ENCODE measurements around the gene ADARB1. TPM values are rescaled to one million over a fixed set of nuclear protein-coding genes. Genes with fewer than 3 reads are reported as not detected.

ADARB1 gene
- total RNA-seq, 1 donor from 2014 or later = 25.8 TPM

DNA sequence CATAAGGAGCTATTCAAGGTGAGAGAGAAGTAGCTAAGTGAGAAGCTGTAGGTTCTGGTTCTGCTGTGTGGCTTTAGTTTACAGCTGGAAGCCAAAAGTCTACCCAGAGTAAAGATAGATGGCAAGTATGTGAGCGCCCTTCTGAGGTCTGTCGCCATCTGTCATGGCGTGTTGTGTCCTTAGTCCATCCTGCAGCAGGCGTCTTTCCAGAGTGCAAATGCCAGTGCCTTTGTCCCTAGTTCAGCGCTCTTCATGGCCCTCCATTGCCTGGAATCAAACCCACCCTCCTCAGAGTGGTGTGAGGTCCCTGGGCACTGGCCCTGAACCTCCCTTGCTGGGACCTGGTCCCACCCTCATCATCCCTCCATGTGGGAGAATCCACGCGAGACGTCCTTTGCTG is 96.6 kb downstream of the ADARB1 start:
- DNase-seq (ENCODE audit: low read depth) = no peak
- Mint-ChIP-seq H3K27ac (ENCODE audit: unreplicated experiment) (no peak overlapping the region), H3K9me3 (ENCODE audit: unreplicated experiment) (no peaks in the 10 kb centered on the region), H3K4me1 (ENCODE audit: low read depth, unreplicated experiment) (peaks cover 13% of the 10 kb centered on the region), H3K4me3 (ENCODE audit: unreplicated experiment) (no peak overlapping the region), H3K36me3 (ENCODE audit: low read depth, unreplicated experiment) (peaks cover 6% of the 10 kb centered on the region), H3K27me3 (ENCODE audit: low read depth, unreplicated experiment) (no peaks in the 10 kb centered on the region)
- no peaks in the 10 kb centered on the region for H3K27me3 ChIP-seq (ENCODE audit: insufficient read depth, low read length)
- H3K4me2 ChIP-seq (ENCODE audit: low read length) = no peak overlapping the region
- FAIRE-seq = no peak
- H4K20me1 ChIP-seq (ENCODE audit: insufficient read depth, low read length) = no peaks in the 10 kb centered on the region
- no peaks in the 10 kb centered on the region for H3K36me3 ChIP-seq (ENCODE audit: insufficient read depth, low read length)
- peaks cover 7% of the 10 kb centered on the region for H3K79me2 ChIP-seq (ENCODE audit: insufficient read depth, low read length)
- H2AFZ ChIP-seq (ENCODE audit: low read depth, low read length) = no peak overlapping the region
- no peak overlapping the region for H3K9ac ChIP-seq (ENCODE audit: low read length)
- H3K27ac ChIP-seq (ENCODE audit: low read depth, low read length) = no peak overlapping the region
- no peak overlapping the region for H3K4me3 ChIP-seq (ENCODE audit: insufficient read depth, low read depth, low read length)
- TF ChIP-seq CTCF (IDR thresholded peaks at IDR 0.05; ENCODE audit: insufficient read depth, low read depth, low read length) (no peak), EZH2 (IDR thresholded peaks at IDR 0.05; ENCODE audit: insufficient read depth, low read length) (no peak)
- no peaks in the 10 kb centered on the region for H3K9me3 ChIP-seq (ENCODE audit: insufficient read depth, low read depth, low read length)
- peaks cover 5% of the 10 kb centered on the region for H3K4me1 ChIP-seq (ENCODE audit: insufficient read depth, low read length)

- peaks cover 20% of the 10 kb centered on the region for H3K36me3 Mint-ChIP-seq (ENCODE audit: low read depth, unreplicated experiment)
- Histone ChIP-seq H2AFZ (ENCODE audit: low read depth, low read length) (no peak overlapping the region), H3K4me2 (ENCODE audit: low read length) (no peak overlapping the region), H3K4me3 (ENCODE audit: insufficient read depth, low read depth, low read length) (no peak overlapping the region), H3K27ac (ENCODE audit: low read depth, low read length) (no peak overlapping the region), H3K27me3 (ENCODE audit: insufficient read depth, low read length) (no peaks in the 10 kb centered on the region), H3K9ac (ENCODE audit: low read length) (no peak overlapping the region), H3K79me2 (ENCODE audit: insufficient read depth, low read length) (peaks cover 7% of the 10 kb centered on the region), H4K20me1 (ENCODE audit: insufficient read depth, low read length) (no peaks in the 10 kb centered on the region), H3K9me3 (ENCODE audit: insufficient read depth, low read depth, low read length) (no peaks in the 10 kb centered on the region), H3K4me1 (ENCODE audit: insufficient read depth, low read length) (peaks cover 5% of the 10 kb centered on the region), H3K36me3 (ENCODE audit: insufficient read depth, low read length) (no peaks in the 10 kb centered on the region)
- no peak for TF ChIP-seq CTCF (IDR thresholded peaks at IDR 0.05; ENCODE audit: insufficient read depth, low read depth, low read length)
- TF ChIP-seq EZH2 (IDR thresholded peaks at IDR 0.05; ENCODE audit: insufficient read depth, low read length) = no peak
- DNase-seq (ENCODE audit: low read depth) = no peak
- H3K27me3 Mint-ChIP-seq (ENCODE audit: low read depth, unreplicated experiment) = no peaks in the 10 kb centered on the region
- H3K4me3 Mint-ChIP-seq (ENCODE audit: unreplicated experiment) = no peak overlapping the region
- no peaks in the 10 kb centered on the region for H3K9me3 Mint-ChIP-seq (ENCODE audit: unreplicated experiment)
- no peak overlapping the region for H3K27ac Mint-ChIP-seq (ENCODE audit: unreplicated experiment)
- peaks cover 13% of the 10 kb centered on the region for H3K4me1 Mint-ChIP-seq (ENCODE audit: low read depth, unreplicated experiment)
- no peak for FAIRE-seq
Observed at GRCh38 chr21:45172420-45172819, 98.0 kb downstream of the ADARB1 start.

- no peaks in the 10 kb centered on the region for H3K4me1 Mint-ChIP-seq (ENCODE audit: low read depth, unreplicated experiment)
- no peaks in the 10 kb centered on the region for H3K9me3 Mint-ChIP-seq (ENCODE audit: unreplicated experiment)
- no peaks in the 10 kb centered on the region for H4K20me1 ChIP-seq (ENCODE audit: insufficient read depth, low read length)
- no peaks in the 10 kb centered on the region for H3K36me3 ChIP-seq (ENCODE audit: insufficient read depth, low read length)
- H3K27ac Mint-ChIP-seq (ENCODE audit: unreplicated experiment) = no peak overlapping the region
- H3K9ac ChIP-seq (ENCODE audit: low read length) = no peak overlapping the region
- no peaks in the 10 kb centered on the region for H3K27me3 Mint-ChIP-seq (ENCODE audit: low read depth, unreplicated experiment)
- FAIRE-seq (no peak), DNase-seq (ENCODE audit: low read depth) (no peak)
- H3K9me3 ChIP-seq (ENCODE audit: insufficient read depth, low read depth, low read length) = no peaks in the 10 kb centered on the region
- no peaks in the 10 kb centered on the region for H3K79me2 ChIP-seq (ENCODE audit: insufficient read depth, low read length)
- no peak overlapping the region for H3K4me3 Mint-ChIP-seq (ENCODE audit: unreplicated experiment)
- no peak overlapping the region for H3K4me3 ChIP-seq (ENCODE audit: insufficient read depth, low read depth, low read length)
- H3K27ac ChIP-seq (ENCODE audit: low read depth, low read length) = no peak overlapping the region
- no peak overlapping the region for H3K4me2 ChIP-seq (ENCODE audit: low read length)
- TF ChIP-seq EZH2 (IDR thresholded peaks at IDR 0.05; ENCODE audit: insufficient read depth, low read length) = no peak
- no peak for TF ChIP-seq CTCF (IDR thresholded peaks at IDR 0.05; ENCODE audit: insufficient read depth, low read depth, low read length)
- H3K27me3 ChIP-seq (ENCODE audit: insufficient read depth, low read length) = no peaks in the 10 kb centered on the region
- H2AFZ ChIP-seq (ENCODE audit: low read depth, low read length) = no peak overlapping the region
- peaks cover 5% of the 10 kb centered on the region for H3K4me1 ChIP-seq (ENCODE audit: insufficient read depth, low read length)
- peaks cover 21% of the 10 kb centered on the region for H3K36me3 Mint-ChIP-seq (ENCODE audit: low read depth, unreplicated experiment)
Observed at GRCh38 chr21:45175326-45176095, 101.1 kb downstream of the ADARB1 start.

Data from astrocyte (in vitro differentiated cells and primary cell).